ENCODE results near the gene OR8G1. TPM values are rescaled to one million over a fixed set of nuclear protein-coding genes. Genes with fewer than 3 reads are reported as not detected.
A peak's percentile ranks its signal among the peaks of the same experiment; 100 is the strongest.

Gene OR8G1
- total and polyA plus RNA-seq, 9 of the 15 experiments (the other 6 are each of a cell fraction or from before 2014, with no cell fraction given) = 0.03 to 1.4 (median 0.51) TPM; not detected in 1

DNA sequence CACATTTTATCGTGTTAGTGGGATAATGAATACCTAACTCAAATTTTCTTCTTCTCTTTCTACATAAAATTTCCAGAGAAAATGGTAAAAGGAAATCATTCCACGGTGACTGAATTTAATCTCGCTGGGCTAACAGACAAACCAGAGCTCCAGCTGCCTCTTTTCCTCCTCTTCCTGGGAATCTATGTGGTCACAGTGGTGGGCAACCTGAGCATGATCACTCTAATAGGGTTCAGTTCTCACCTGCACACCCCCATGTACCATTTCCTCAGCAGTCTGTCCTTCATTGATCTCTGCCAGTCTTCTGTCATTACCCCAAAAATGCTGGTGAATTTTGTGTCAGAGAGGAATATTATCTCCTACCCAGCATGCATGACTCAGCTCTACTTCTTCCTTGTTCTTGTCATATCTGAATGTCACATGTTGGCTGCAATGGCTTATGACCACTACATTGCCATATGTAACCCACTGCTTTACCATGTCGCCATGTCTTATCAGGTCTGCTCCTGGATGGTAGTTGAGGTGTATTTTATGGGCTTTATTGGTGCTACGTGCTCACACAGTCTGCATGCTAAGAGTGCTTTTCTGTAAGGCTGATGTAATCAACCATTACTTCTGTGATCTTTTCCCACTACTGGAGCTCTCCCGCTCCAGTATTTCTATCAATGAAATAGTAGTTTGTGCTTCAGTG lies 33.6 kb upstream of the OR8G1 start (continued):
- TF ChIP-seq PKNOX1 (IDR thresholded peaks at IDR 0.05) = peak; percentile 76
- peak; percentile 93 for TF ChIP-seq JUND (IDR thresholded peaks at IDR 0.05; ENCODE audit: borderline replicate concordance, low read depth, low read length)
- peak; percentile 95; the same call in 2 of the 3 replicates for TF ChIP-seq JUND (tag; IDR thresholded peaks at IDR 0.05; ENCODE audit: borderline replicate concordance, low read depth, low read length)
- TF ChIP-seq TCF7L2 (IDR thresholded peaks at IDR 0.05; ENCODE audit: low read depth, low read length) = no peak
- peak; percentile 78; the same call in 1 of the 2 replicates for TF ChIP-seq ZNF79 (CRISPR knock-in tag; IDR thresholded peaks at IDR 0.05; ENCODE audit: low read depth)
- TF ChIP-seq OTX1 (CRISPR knock-in tag; IDR thresholded peaks at IDR 0.05) = peak; percentile 92; the same call in 1 of the 2 replicates
- no peak for TF ChIP-seq ZNF217 (CRISPR knock-in tag; IDR thresholded peaks at IDR 0.05)
- no peak for TF ChIP-seq IRF2 (CRISPR knock-in tag; IDR thresholded peaks at IDR 0.05)
- TF ChIP-seq TBL1XR1 (IDR thresholded peaks at IDR 0.05; ENCODE audit: low read length in 2 of 2) = peak; percentile 49 to 71; a peak in 3 of 4 replicates
- TF ChIP-seq, protein P1, sequence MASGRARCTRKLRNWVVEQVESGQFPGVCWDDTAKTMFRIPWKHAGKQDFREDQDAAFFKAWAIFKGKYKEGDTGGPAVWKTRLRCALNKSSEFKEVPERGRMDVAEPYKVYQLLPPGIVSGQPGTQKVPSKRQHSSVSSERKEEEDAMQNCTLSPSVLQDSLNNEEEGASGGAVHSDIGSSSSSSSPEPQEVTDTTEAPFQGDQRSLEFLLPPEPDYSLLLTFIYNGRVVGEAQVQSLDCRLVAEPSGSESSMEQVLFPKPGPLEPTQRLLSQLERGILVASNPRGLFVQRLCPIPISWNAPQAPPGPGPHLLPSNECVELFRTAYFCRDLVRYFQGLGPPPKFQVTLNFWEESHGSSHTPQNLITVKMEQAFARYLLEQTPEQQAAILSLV (tag; IDR thresholded peaks at IDR 0.05) = peak; percentile 79
- no peak for TF ChIP-seq POLR3A (IDR thresholded peaks at IDR 0.05; ENCODE audit: borderline replicate concordance, extremely low read depth, insufficient read depth, insufficient read length)
- no peak for TF ChIP-seq RCOR1 (IDR thresholded peaks at IDR 0.05; ENCODE audit: borderline replicate concordance in 1 of 2, low read depth in 2 of 2, low read length in 2 of 2)
- TF ChIP-seq SNAPC5 (CRISPR knock-in tag; IDR thresholded peaks at IDR 0.05) = 0 out of 2 replicates have a peak, but pooled peaks have one; percentile 26
- peak; percentile 98 for TF ChIP-seq ARID1B (IDR thresholded peaks at IDR 0.05)
- TF ChIP-seq MBD2 (IDR thresholded peaks at IDR 0.05; ENCODE audit: borderline replicate concordance, low read depth) = peak; percentile 77; the same call in 1 of the 2 replicates
- no peak for TF ChIP-seq SRSF9 (IDR thresholded peaks at IDR 0.05; ENCODE audit: borderline replicate concordance, low read depth, low read length)
- TF ChIP-seq KAT8 (IDR thresholded peaks at IDR 0.05; ENCODE audit: low read depth) = no peak
- TF ChIP-seq ZBTB34 (CRISPR knock-in tag; IDR thresholded peaks at IDR 0.05) = peak; percentile 84
- TF ChIP-seq THRAP3 (IDR thresholded peaks at IDR 0.05; ENCODE audit: borderline replicate concordance) = 0 out of 2 replicates have a peak, but pooled peaks have one; percentile 60
- TF ChIP-seq SMAD3 (CRISPR knock-in tag; conservative IDR thresholded peaks at IDR 0.05) = peak; percentile 94
- TF ChIP-seq, protein P2, sequence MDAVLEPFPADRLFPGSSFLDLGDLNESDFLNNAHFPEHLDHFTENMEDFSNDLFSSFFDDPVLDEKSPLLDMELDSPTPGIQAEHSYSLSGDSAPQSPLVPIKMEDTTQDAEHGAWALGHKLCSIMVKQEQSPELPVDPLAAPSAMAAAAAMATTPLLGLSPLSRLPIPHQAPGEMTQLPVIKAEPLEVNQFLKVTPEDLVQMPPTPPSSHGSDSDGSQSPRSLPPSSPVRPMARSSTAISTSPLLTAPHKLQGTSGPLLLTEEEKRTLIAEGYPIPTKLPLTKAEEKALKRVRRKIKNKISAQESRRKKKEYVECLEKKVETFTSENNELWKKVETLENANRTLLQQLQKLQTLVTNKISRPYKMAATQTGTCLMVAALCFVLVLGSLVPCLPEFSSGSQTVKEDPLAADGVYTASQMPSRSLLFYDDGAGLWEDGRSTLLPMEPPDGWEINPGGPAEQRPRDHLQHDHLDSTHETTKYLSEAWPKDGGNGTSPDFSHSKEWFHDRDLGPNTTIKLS (IDR thresholded peaks at IDR 0.05; ENCODE audit: borderline replicate concordance, low read depth) = 0 out of 2 replicates have a peak, but pooled peaks have one; percentile 40
- peak; percentile 64 for TF ChIP-seq FOXM1 (IDR thresholded peaks at IDR 0.05; ENCODE audit: low read depth)
- no peak for TF ChIP-seq FOXM1 (CRISPR knock-in tag; IDR thresholded peaks at IDR 0.05; ENCODE audit: low read depth)
- no peak for TF ChIP-seq ZBTB7A (IDR thresholded peaks at IDR 0.05; ENCODE audit: borderline replicate concordance, control insufficient read depth, low read depth, low read length)

Measured in K562 (cell line).